ENCODE measurements around the gene DYRK1A.

- no peak for TF ChIP-seq EP300 (IDR thresholded peaks at IDR 0.05)
- TF ChIP-seq CTCF (IDR thresholded peaks at IDR 0.05): no peak
- TF ChIP-seq POLR2A (IDR thresholded peaks at IDR 0.05; ENCODE audit: low read depth): no peak
Measured at GRCh38 chr21:37368541-37369279, 2.1 kb downstream of the DYRK1A start.

Measured in esophagus muscularis mucosa (tissue), 4 donors.